NB4 (cell line): ENCODE data around the gene CD44.

Experiments
- CTCF ChIP-seq: IDR thresholded peaks from one replicate; pipeline ENCODE4 v1.5.1; 2012; ENCODE audit warnings: low read depth, low read length
- MAX ChIP-seq: IDR thresholded peaks from 2 replicates; pipeline ENCODE4 v1.6.1; 2011; ENCODE audit warnings: low read depth, low read length
- MYC ChIP-seq: IDR thresholded peaks from 2 replicates; pipeline ENCODE4 v1.6.1; 2011; ENCODE audit warnings: low read depth, low read length
- POLR2A ChIP-seq: IDR thresholded peaks from 2 replicates; pipeline ENCODE4 v1.6.1; 2011; ENCODE audit warnings: mild to moderate bottlenecking; ENCODE audit not compliant: insufficient read length; ENCODE audit errors: extremely low read depth

GRCh38 chr11:35109827-35110226 lies 29.1 kb upstream of the CD44 start:
- TF ChIP-seq CTCF (no peak), POLR2A (no peak), MAX (no peak), MYC (no peak)
